Measurements from ENCODE around the gene NARS2.

DNA sequence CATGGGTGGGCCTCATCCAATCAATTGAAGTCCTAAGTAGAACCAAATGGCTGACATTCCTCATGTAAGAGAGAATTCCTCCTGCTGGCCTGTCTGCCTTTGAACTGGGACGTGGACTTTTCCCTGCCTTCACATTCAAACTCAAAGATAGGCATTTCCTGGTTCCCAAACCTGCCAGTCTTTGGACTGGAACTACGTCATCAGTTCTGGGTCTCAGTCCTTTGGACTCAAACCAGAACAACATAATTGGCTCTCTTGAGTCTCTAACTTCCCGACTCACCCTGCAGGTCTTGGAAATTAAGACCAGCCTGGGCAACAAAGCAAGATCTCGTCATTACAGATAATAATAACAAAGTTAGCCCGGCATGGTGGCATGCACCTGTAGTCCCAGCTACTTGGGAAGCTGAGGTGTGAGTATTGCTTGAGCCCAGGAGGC, 38.7 kb upstream of the NARS2 start:
- TF ChIP-seq, protein P1, sequence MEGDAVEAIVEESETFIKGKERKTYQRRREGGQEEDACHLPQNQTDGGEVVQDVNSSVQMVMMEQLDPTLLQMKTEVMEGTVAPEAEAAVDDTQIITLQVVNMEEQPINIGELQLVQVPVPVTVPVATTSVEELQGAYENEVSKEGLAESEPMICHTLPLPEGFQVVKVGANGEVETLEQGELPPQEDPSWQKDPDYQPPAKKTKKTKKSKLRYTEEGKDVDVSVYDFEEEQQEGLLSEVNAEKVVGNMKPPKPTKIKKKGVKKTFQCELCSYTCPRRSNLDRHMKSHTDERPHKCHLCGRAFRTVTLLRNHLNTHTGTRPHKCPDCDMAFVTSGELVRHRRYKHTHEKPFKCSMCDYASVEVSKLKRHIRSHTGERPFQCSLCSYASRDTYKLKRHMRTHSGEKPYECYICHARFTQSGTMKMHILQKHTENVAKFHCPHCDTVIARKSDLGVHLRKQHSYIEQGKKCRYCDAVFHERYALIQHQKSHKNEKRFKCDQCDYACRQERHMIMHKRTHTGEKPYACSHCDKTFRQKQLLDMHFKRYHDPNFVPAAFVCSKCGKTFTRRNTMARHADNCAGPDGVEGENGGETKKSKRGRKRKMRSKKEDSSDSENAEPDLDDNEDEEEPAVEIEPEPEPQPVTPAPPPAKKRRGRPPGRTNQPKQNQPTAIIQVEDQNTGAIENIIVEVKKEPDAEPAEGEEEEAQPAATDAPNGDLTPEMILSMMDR (IDR thresholded peaks at IDR 0.05; ENCODE audit: low read depth, low read length, poor library complexity, severe bottlenecking): no peak
- no peak for TF ChIP-seq EZH2phosphoT487 (IDR thresholded peaks at IDR 0.05; ENCODE audit: borderline replicate concordance, low read length)
